ENCODE results near the gene PCDHB6.

The PCDHB6 gene

GRCh38 chr5:141105350-141105749 is 44.5 kb upstream of the PCDHB6 start:
- Histone ChIP-seq H3K27ac (ENCODE audit: low read length) (no peak overlapping the region), H2AFZ (ENCODE audit: low read length) (no peak overlapping the region), H4K20me1 (ENCODE audit: insufficient read depth, low read length) (no peaks in the 10 kb centered on the region), H3F3A (ENCODE audit: insufficient read depth, low read length) (no peaks in the 10 kb centered on the region), H3K36me3 (replicated peaks; ENCODE audit: insufficient read depth, low read length) (no peaks in the 10 kb centered on the region), H3K9me2 (replicated peaks; ENCODE audit: insufficient read depth, low read length) (no peaks in the 10 kb centered on the region), H3K4me1 (ENCODE audit: low read length) (no peaks in the 10 kb centered on the region), H3K9ac (ENCODE audit: low read length) (no peak overlapping the region), H3K4me3 (ENCODE audit: low read length) (no peak overlapping the region), H3K27me3 (replicated peaks; ENCODE audit: insufficient read depth, low read length) (no peaks in the 10 kb centered on the region), H3K79me2 (ENCODE audit: low read length) (no peaks in the 10 kb centered on the region), H3K9me3 (replicated peaks; ENCODE audit: insufficient read depth, low read length) (no peaks in the 10 kb centered on the region), H3K4me2 (ENCODE audit: low read depth, low read length) (no peak overlapping the region)
- TF ChIP-seq, protein P1, sequence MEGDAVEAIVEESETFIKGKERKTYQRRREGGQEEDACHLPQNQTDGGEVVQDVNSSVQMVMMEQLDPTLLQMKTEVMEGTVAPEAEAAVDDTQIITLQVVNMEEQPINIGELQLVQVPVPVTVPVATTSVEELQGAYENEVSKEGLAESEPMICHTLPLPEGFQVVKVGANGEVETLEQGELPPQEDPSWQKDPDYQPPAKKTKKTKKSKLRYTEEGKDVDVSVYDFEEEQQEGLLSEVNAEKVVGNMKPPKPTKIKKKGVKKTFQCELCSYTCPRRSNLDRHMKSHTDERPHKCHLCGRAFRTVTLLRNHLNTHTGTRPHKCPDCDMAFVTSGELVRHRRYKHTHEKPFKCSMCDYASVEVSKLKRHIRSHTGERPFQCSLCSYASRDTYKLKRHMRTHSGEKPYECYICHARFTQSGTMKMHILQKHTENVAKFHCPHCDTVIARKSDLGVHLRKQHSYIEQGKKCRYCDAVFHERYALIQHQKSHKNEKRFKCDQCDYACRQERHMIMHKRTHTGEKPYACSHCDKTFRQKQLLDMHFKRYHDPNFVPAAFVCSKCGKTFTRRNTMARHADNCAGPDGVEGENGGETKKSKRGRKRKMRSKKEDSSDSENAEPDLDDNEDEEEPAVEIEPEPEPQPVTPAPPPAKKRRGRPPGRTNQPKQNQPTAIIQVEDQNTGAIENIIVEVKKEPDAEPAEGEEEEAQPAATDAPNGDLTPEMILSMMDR (IDR thresholded peaks at IDR 0.05; ENCODE audit: low read length) = no peak
- TF ChIP-seq EZH2 (optimal IDR thresholded peaks at IDR 0.05; ENCODE audit: low read depth, low read length) (no peak), EZH2phosphoT487 (IDR thresholded peaks at IDR 0.05; ENCODE audit: low read length) (no peak)
- no peak for DNase-seq

GRCh38 chr5:141119250-141119649 is 30.6 kb upstream of the PCDHB6 start:
- H2AFZ ChIP-seq (ENCODE audit: low read length) = no peak overlapping the region
- no peaks in the 10 kb centered on the region for H3K9me2 ChIP-seq (replicated peaks; ENCODE audit: insufficient read depth, low read length)
- no peak overlapping the region for H3K4me3 ChIP-seq (ENCODE audit: low read length)
- no peaks in the 10 kb centered on the region for H3K27me3 ChIP-seq (replicated peaks; ENCODE audit: insufficient read depth, low read length)
- H3K4me1 ChIP-seq (ENCODE audit: low read length) = no peaks in the 10 kb centered on the region
- no peaks in the 10 kb centered on the region for H3K79me2 ChIP-seq (ENCODE audit: low read length)
- no peak for TF ChIP-seq EZH2 (optimal IDR thresholded peaks at IDR 0.05; ENCODE audit: low read depth, low read length)
- no peak for TF ChIP-seq EZH2phosphoT487 (IDR thresholded peaks at IDR 0.05; ENCODE audit: low read length)
- TF ChIP-seq, protein P1 (IDR thresholded peaks at IDR 0.05; ENCODE audit: low read length) = no peak
- H3K9me3 ChIP-seq (replicated peaks; ENCODE audit: insufficient read depth, low read length) = no peaks in the 10 kb centered on the region
- H3K9ac ChIP-seq (ENCODE audit: low read length) = no peak overlapping the region
- no peaks in the 10 kb centered on the region for H3K36me3 ChIP-seq (replicated peaks; ENCODE audit: insufficient read depth, low read length)
- H4K20me1 ChIP-seq (ENCODE audit: insufficient read depth, low read length) = no peaks in the 10 kb centered on the region
- H3K4me2 ChIP-seq (ENCODE audit: low read depth, low read length) = no peak overlapping the region
- H3F3A ChIP-seq (ENCODE audit: insufficient read depth, low read length) = no peaks in the 10 kb centered on the region
- no peak overlapping the region for H3K27ac ChIP-seq (ENCODE audit: low read length)
- DNase-seq = no peak

DNA sequence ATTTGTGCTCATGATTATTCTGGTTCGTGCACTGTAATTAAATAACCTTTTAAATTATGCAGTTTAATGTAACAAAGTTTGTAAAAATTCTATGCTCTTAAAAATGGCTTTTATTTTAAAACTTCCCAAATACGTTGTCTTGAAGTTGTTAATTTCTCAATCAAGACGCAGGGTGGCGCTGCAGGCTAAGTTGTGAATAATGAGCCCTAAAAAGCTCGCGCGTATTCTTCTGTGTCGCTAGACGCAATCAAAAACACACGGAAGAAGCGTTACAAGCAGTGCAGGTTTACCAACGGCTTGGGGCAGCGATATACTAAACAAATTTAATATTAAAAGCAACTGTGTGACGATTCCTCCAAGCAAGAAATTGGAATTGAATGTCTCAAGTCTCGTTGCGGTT is 28.3 kb upstream of the PCDHB6 start, which contains the start of gene PCDHB4:
TSS of gene PCDHB4 (plus strand) at position 256 of the 400 bp plus-strand sequence. CDS start 181 bp downstream, outside the sequence.
- no peak within 1 kb of the TSS for H3K27ac ChIP-seq (ENCODE audit: low read length)
- H3K36me3 ChIP-seq (replicated peaks; ENCODE audit: insufficient read depth, low read length) = no peaks in the 10 kb centered on the region
- no peak within 1 kb of the TSS for H3K4me2 ChIP-seq (ENCODE audit: low read depth, low read length)
- H3K4me1 ChIP-seq (ENCODE audit: low read length) = no peaks in the 10 kb centered on the region
- DNase-seq = no peak
- no peaks in the 10 kb centered on the region; the same call in 1 of the 2 replicates for H3K9me3 ChIP-seq (replicated peaks; ENCODE audit: insufficient read depth, low read length)
- no peaks in the 10 kb centered on the region for H4K20me1 ChIP-seq (ENCODE audit: insufficient read depth, low read length)
- no peak within 1 kb of the TSS for H3K4me3 ChIP-seq (ENCODE audit: low read length)
- no peak within 1 kb of the TSS for H3K9ac ChIP-seq (ENCODE audit: low read length)
- H3K79me2 ChIP-seq (ENCODE audit: low read length) = no peaks in the 10 kb centered on the region
- no peak within 1 kb of the TSS for H2AFZ ChIP-seq (ENCODE audit: low read length)
- H3K9me2 ChIP-seq (replicated peaks; ENCODE audit: insufficient read depth, low read length) = no peaks in the 10 kb centered on the region
- no peaks in the 10 kb centered on the region for H3K27me3 ChIP-seq (replicated peaks; ENCODE audit: insufficient read depth, low read length)
- no peak for TF ChIP-seq EZH2phosphoT487 (IDR thresholded peaks at IDR 0.05; ENCODE audit: low read length)
- TF ChIP-seq, protein P1 (IDR thresholded peaks at IDR 0.05; ENCODE audit: low read length) = no peak; the same call in 1 of the 2 replicates
- TF ChIP-seq EZH2 (optimal IDR thresholded peaks at IDR 0.05; ENCODE audit: low read depth, low read length) = no peak
- no peaks in the 10 kb centered on the region for H3F3A ChIP-seq (ENCODE audit: insufficient read depth, low read length)

Measured in MM.1S (cell line).